DOHH2 (cell line): ENCODE measurements around the gene TRIOBP.

Source experiments
- H3F3A ChIP-seq: fragments of 200-600 bp; sonication (generic), shearing (Covaris generic); 2 replicates; pipeline ENCODE4 v1.6.0; 2016; ENCODE audit warnings: antibody characterized with exemption, mild to moderate bottlenecking; ENCODE audit not compliant: control insufficient read depth, insufficient read depth
- H3K27ac ChIP-seq: fragments of 200-600 bp; sonication (generic); 2 replicates; pipeline ENCODE4 v1.5.1; 2014; ENCODE audit warnings: low read depth, mild to moderate bottlenecking, low read length, moderate library complexity
- H3K27me3 ChIP-seq: fragments of 200-600 bp; sonication (generic); 2 replicates; pipeline ENCODE4 v1.6.1; 2014; ENCODE audit warnings: mild to moderate bottlenecking, low read length, mixed read lengths; ENCODE audit not compliant: control insufficient read depth
- H3K36me3 ChIP-seq: fragments of 200-600 bp; sonication (generic); 2 replicates; pipeline ENCODE4 v1.6.1; 2014; ENCODE audit warnings: mild to moderate bottlenecking, low read length, moderate library complexity, mixed read lengths; ENCODE audit not compliant: control insufficient read depth
- H3K4me1 ChIP-seq: fragments of 200-600 bp; sonication (generic); 2 replicates; pipeline ENCODE4 v1.6.1; 2014; ENCODE audit warnings: mild to moderate bottlenecking, low read length, mixed read lengths; ENCODE audit not compliant: control insufficient read depth
- H3K4me2 ChIP-seq: fragments of 200-600 bp; sonication (generic); 2 replicates; pipeline ENCODE4 v1.6.0; 2014; ENCODE audit warnings: mild to moderate bottlenecking, low read length, moderate library complexity
- H3K4me3 ChIP-seq: fragments of 200-600 bp; sonication (generic); 2 replicates; pipeline ENCODE4 v1.5.1; 2014; ENCODE audit warnings: mild to moderate bottlenecking, low read length, mixed read lengths
- H3K79me2 ChIP-seq: fragments of 200-600 bp; sonication (generic); 2 replicates; pipeline ENCODE4 v1.6.1; 2014; ENCODE audit warnings: mild to moderate bottlenecking, low read length, mixed read lengths; ENCODE audit not compliant: control insufficient read depth
- H3K9me2 ChIP-seq: fragments of 200-600 bp; sonication (generic); replicated peaks from 2 replicates; pipeline ENCODE4 v1.6.1; 2014; ENCODE audit warnings: mild to moderate bottlenecking, low read length, mixed read lengths; ENCODE audit not compliant: control insufficient read depth
- H3K9me3 ChIP-seq: fragments of 200-600 bp; sonication (generic); 2 replicates; pipeline ENCODE4 v1.6.1; 2014; ENCODE audit warnings: antibody characterized with exemption, low read length, mixed read lengths; ENCODE audit not compliant: control insufficient read depth, insufficient read depth
- H4K20me1 ChIP-seq: fragments of 200-600 bp; sonication (generic); 2 replicates; pipeline ENCODE4 v1.6.0; 2014; ENCODE audit warnings: low read depth, mild to moderate bottlenecking, antibody characterized with exemption, low read length, moderate library complexity; ENCODE audit not compliant: control insufficient read depth, insufficient read depth
- EZH2phosphoT487 ChIP-seq: fragments of 200-600 bp; sonication (generic); IDR thresholded peaks from 2 replicates; pipeline ENCODE4 v1.6.1; 2017; ENCODE audit warnings: borderline replicate concordance, mild to moderate bottlenecking, antibody characterized with exemption, low read length, moderate library complexity, mixed read lengths
- TF ChIP-seq, protein P1 (sequence below): fragments of 200-600 bp; sonication (generic); IDR thresholded peaks from one replicate; pipeline ENCODE4 v1.5.1; 2014; ENCODE audit warnings: antibody characterized with exemption, mild to moderate bottlenecking, low read depth, low read length; ENCODE audit not compliant: poor library complexity, severe bottlenecking

TRIOBP gene

GRCh38 chr22:37672920-37673455 is 23.9 kb upstream of the TRIOBP start:
- no peak overlapping the region for H3K27ac ChIP-seq
- peaks cover 6% of the 10 kb centered on the region; the same call in 1 of the 2 replicates for H3K79me2 ChIP-seq
- no peaks in the 10 kb centered on the region for H3K9me2 ChIP-seq
- no peaks in the 10 kb centered on the region for H3K27me3 ChIP-seq
- H3K36me3 ChIP-seq: peaks cover 13% of the 10 kb centered on the region; the same call in 1 of the 2 replicates
- H3K4me2 ChIP-seq: peak overlapping the region; percentile 43
- peaks cover 60% of the 10 kb centered on the region for H3K4me1 ChIP-seq
- H3F3A ChIP-seq: peaks cover 27% of the 10 kb centered on the region
- H3K4me3 ChIP-seq: no peak overlapping the region
- H4K20me1 ChIP-seq: no peaks in the 10 kb centered on the region
- TF ChIP-seq EZH2phosphoT487: no peak
- TF ChIP-seq, protein P1, sequence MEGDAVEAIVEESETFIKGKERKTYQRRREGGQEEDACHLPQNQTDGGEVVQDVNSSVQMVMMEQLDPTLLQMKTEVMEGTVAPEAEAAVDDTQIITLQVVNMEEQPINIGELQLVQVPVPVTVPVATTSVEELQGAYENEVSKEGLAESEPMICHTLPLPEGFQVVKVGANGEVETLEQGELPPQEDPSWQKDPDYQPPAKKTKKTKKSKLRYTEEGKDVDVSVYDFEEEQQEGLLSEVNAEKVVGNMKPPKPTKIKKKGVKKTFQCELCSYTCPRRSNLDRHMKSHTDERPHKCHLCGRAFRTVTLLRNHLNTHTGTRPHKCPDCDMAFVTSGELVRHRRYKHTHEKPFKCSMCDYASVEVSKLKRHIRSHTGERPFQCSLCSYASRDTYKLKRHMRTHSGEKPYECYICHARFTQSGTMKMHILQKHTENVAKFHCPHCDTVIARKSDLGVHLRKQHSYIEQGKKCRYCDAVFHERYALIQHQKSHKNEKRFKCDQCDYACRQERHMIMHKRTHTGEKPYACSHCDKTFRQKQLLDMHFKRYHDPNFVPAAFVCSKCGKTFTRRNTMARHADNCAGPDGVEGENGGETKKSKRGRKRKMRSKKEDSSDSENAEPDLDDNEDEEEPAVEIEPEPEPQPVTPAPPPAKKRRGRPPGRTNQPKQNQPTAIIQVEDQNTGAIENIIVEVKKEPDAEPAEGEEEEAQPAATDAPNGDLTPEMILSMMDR: no peak
- H3K9me3 ChIP-seq: no peaks in the 10 kb centered on the region

DNA sequence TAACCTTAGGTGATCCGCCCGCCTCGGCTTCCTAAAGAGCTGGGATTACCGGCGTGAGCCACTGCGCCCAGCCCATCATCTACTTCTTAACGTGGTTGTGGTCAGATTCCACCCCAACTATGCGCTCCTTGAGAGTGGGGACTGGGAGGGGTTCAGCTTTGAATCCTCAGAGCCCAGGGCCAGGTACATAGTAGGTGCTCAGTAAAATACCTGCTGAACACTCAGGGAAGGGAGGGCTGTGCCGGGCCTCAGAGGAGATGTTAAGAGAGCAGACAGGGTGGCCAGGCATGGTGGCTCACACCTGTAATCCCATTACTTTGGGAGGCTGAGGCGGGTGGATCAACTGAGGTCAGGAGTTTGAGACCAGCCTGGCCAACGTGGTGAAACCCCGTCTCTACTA is 22.6 kb upstream of the TRIOBP start:
- H3K79me2 ChIP-seq: no peaks in the 10 kb centered on the region; the same call in 1 of the 2 replicates
- peaks cover 63% of the 10 kb centered on the region for H3K4me1 ChIP-seq
- H3K36me3 ChIP-seq: peaks cover 9% of the 10 kb centered on the region; the same call in 1 of the 2 replicates
- no peaks in the 10 kb centered on the region for H3K27me3 ChIP-seq
- no peaks in the 10 kb centered on the region for H4K20me1 ChIP-seq
- H3K9me2 ChIP-seq: no peaks in the 10 kb centered on the region
- no peaks in the 10 kb centered on the region for H3K9me3 ChIP-seq
- H3F3A ChIP-seq: peaks cover 29% of the 10 kb centered on the region
- H3K27ac ChIP-seq: peak overlapping the region; percentile 79
- peak overlapping the region; percentile 42 for H3K4me2 ChIP-seq
- TF ChIP-seq, protein P1: no peak
- no peak for TF ChIP-seq EZH2phosphoT487
- H3K4me3 ChIP-seq: 0 out of 2 replicates have a peak overlapping the region, but pooled peaks have one; percentile 32

- TF ChIP-seq EZH2phosphoT487: no peak
- TF ChIP-seq, protein P1: no peak
- Histone ChIP-seq H3K4me1 (peaks cover 63% of the 10 kb centered on the region), H3K27ac (peak within 1 kb of the TSS; percentile 79), H4K20me1 (no peaks in the 10 kb centered on the region), H3K9me2 (no peaks in the 10 kb centered on the region), H3K79me2 (no peaks in the 10 kb centered on the region; the same call in 1 of the 2 replicates), H3K9me3 (no peaks in the 10 kb centered on the region), H3K27me3 (no peaks in the 10 kb centered on the region), H3K4me2 (peak within 1 kb of the TSS; percentile 87), H3K36me3 (peaks cover 6% of the 10 kb centered on the region; the same call in 1 of the 2 replicates), H3F3A (peaks cover 29% of the 10 kb centered on the region), H3K4me3 (peak within 1 kb of the TSS; percentile 74)
These were observed 21.6 kb upstream of the TRIOBP start, which contains the start of gene LGALS1 for GRCh38 chr22:37674951-37675929. Gene LGALS1, plus strand, starts transcription at chr22:37675636. Its CDS starts 67 bp downstream, at chr22:37675703.
